GM12875 (cell line): ENCODE data around the gene MYL7.

Experiments used
- H3K4me3 ChIP-seq: one replicate; pipeline ENCODE4 v1.5.1; 2011; ENCODE audit warnings: low read depth, low read length, control low read depth
- TF ChIP-seq, protein P1 (sequence below): IDR thresholded peaks from 2 replicates; pipeline ENCODE4 v1.5.1; 2011; ENCODE audit warnings: low read depth, mild to moderate bottlenecking, control low read depth, inconsistent platforms, low read length, moderate library complexity, borderline replicate concordance; ENCODE audit not compliant: insufficient read depth

MYL7 gene

DNA sequence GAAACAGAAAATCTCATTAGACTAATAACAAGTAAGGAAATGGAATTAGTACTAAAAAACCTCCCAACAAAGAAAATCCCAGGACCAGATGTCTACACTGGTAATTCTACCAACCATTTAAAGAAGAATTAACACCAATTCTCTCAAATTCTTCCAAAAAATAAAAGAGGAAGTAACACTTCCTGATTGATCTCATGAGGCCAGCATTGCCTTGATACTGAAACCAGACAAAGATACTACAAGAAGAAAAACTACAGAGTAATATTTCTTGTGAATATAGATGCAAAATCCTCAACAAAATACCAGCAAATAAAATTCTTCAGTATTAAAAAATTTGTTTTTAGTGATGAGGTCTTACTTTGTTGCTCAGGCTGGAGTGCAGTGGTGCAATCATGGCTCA is 26.8 kb upstream of the MYL7 start:
- TF ChIP-seq, protein P1, sequence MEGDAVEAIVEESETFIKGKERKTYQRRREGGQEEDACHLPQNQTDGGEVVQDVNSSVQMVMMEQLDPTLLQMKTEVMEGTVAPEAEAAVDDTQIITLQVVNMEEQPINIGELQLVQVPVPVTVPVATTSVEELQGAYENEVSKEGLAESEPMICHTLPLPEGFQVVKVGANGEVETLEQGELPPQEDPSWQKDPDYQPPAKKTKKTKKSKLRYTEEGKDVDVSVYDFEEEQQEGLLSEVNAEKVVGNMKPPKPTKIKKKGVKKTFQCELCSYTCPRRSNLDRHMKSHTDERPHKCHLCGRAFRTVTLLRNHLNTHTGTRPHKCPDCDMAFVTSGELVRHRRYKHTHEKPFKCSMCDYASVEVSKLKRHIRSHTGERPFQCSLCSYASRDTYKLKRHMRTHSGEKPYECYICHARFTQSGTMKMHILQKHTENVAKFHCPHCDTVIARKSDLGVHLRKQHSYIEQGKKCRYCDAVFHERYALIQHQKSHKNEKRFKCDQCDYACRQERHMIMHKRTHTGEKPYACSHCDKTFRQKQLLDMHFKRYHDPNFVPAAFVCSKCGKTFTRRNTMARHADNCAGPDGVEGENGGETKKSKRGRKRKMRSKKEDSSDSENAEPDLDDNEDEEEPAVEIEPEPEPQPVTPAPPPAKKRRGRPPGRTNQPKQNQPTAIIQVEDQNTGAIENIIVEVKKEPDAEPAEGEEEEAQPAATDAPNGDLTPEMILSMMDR, result no peak
- no peak overlapping the region for H3K4me3 ChIP-seq

DNA sequence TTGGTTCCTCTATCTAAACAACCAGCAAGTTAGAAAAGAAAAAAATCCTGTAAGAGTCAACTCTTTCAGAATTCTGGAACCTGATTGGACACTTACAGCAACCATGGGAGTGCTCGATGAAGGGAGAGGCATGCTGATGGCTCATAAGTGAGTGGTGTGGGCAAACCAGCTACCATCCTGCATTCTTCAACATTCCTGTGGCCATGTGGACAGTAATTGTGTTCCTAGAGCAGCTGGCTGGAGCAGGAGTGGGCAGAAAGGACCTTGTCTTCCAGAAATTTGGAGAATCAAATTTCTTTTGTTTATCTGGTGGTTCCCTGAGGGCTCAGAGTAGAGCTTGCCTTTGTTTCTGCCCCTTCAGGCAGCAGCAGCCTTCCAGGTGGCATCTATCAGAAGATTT is 22.5 kb upstream of the MYL7 start:
- TF ChIP-seq, protein P1, result no peak
- H3K4me3 ChIP-seq, result no peak overlapping the region

DNA sequence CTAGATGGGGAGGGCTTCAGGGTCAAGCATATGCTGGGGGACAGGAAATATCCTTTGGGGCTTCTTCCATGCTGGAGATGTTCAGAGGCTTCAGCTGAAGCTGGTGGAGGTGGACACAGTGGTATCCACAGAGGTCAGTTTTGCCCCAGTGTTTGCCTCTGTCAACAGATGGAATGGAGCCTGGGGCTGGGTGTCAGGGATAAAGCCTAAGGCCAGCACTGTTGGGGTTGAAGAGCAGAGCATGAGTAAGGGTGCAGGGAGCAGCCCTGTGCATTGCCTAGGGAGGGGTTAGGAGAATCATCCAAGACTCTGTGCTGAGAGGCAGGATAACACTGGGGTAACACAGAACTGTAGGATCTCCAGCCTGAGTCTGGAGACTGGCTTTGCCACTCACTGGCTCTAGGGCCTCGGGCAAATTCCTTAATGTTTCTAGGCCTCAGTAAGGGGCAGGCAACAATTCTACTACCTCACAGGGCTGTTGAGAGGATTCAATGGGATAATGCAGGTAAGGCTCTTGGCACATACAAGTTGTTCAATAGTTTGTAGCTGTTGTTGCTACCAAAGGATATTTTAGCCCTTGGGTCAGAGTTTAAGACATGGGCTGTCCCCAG is 21.8 kb upstream of the MYL7 start:
- H3K4me3 ChIP-seq, result no peak overlapping the region
- TF ChIP-seq, protein P1, result no peak

DNA sequence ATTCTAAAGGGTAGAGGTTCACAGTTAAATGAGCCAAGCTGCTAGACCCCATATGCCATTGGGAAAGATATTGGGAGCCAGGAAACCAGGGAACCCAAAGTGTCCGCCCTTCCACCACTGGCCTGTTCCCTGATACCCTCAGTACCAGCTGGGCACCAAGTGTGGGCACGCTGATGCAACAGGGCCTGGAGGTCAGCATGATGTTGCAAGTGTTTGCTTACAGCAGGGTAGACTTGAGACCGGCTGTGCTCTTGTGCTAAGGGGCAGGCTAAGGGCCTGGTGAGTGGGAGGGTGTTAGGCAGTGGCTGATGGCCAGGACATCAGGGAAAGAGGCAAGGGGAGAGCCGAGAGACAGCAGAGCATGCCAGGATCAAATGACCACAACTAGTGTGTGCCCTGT is 21.0 kb upstream of the MYL7 start:
- TF ChIP-seq, protein P1, result no peak

DNA sequence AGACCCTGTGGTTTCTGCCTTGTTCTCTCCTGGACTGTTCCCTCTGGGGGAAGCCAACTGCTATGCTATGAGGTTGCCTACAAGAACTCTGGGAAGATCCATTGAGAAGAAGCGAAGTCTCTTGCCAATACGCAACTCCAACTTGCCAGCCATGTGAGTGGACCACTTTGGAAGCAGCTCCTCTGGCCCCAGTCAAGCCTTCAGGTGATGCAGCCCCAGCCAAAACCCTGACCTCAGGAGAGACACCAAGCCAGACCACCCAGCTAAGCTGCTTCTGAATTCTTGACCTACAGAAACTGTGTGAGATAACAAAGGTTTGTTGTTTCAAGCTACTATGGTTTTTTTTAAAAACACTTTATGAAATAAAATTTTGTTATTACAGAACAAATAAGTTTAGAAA is 20.2 kb upstream of the MYL7 start:
- TF ChIP-seq, protein P1, result no peak
- no peak overlapping the region for H3K4me3 ChIP-seq

More for the DNA sequence above, 21.0 kb upstream of the MYL7 start:
- no peak overlapping the region for H3K4me3 ChIP-seq

DNA sequence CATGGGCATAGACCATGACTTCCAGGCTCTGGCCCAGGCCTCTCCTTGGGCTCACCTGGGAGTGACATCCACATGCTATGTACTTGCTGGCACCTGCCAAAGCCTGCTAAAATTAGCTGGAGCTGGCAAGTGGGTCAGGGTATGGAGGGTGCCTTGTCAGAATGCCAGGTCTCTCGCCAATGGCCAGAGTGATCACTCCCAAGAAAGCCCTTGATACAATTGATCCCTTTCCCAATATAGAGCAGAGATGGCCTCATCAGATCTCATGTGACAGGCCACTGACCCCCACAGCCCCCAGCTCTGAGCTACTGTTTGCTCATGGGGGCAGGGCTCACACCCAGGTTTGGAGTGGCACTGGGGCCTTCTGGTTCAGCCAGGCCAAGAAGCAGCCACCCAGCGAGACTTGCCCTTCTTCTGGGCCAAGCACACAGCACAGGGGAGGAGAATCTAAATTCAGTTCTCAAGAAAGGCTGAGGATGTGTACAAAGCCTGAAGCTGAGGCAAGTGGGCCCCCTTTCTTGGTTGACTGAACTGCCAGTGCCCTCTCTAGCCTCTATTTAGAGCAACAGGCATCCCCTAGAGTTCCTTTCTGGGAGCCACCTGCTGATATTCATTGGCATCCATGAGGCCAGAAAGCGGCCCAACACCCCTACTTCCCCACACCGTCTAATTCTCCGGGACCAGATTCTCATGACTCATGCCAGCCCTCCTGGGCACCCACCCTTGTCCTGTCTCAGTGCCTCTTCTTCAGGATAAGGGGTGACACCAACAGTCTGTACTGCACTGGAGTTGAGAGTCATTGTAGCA is 18.9 kb upstream of the MYL7 start:
- H3K4me3 ChIP-seq, result no peak overlapping the region
- TF ChIP-seq, protein P1, result no peak
